NCI-H1930 (cell line): ENCODE measurements around the gene ADO.

ENCODE experiments used
- DNase-seq, 2 experiments: peaks; one replicate each; lab custom pipeline; 2025; lab: John Stamatoyannopoulos, UW

Gene ADO

DNA sequence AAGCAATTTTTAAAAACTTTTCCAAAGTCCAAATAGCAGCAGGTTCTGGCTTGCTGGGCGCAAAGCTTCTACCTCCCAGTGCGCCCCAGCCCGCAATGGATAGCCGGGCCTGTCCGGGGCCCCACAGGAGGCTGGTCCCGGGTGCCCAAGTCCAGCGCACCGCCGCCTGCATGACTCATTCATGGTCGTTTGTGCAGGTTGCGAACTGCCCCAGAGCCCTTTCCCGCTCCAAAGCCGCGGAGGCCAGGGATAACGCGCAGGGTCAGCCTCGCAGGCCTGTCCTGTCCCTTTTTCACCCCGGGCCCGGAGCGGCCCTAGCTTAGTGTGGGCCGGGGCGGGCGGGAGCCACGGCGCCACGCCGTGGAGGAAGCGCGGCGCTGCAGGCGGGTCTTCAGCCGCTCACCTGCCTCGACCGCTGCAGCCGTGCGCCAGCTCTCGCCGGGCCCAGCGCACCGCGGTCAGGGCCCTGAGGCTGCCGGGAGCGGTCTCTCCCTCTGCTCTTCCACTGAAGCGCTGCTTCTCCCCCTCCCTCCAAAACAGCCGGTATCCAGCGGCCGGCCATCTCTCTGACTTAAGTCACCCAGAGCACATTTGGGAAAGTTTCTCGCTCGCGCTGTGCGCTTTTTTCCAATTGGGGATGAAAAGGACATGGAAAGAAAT, 13.4 kb downstream of the ADO start:
- DNase-seq = peak in 1 of 2 experiments; percentile 37

DNA sequence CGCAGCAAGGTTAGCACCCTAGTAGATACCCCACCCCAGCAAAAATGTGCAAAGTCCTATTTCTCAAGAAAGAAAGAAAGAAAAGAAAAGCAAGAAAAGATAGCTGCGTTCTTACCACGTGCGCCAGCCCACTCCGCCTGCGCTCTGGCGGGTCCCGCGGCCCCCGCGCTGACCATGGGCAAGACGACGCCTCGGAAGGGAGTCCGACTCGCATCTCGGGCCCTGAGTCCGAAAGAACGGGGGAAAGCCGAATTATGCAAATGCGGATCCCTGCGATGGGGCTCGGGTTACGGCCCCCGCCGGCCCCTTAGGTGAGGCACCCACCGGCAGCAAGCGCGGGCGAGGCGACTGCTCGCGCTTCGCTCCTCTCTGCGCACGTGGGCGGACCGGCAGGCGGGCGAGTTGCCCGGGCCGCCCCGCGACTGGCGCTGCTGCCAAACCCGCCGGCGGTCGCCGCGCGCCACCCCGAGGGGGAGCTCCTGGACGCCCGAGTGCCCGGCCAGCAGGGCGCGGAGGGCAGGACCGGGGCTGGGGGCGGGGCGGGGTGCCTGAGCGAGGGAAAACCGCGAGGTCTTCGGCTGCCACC, 14.0 kb downstream of the ADO start:
- DNase-seq = no peak

DNA sequence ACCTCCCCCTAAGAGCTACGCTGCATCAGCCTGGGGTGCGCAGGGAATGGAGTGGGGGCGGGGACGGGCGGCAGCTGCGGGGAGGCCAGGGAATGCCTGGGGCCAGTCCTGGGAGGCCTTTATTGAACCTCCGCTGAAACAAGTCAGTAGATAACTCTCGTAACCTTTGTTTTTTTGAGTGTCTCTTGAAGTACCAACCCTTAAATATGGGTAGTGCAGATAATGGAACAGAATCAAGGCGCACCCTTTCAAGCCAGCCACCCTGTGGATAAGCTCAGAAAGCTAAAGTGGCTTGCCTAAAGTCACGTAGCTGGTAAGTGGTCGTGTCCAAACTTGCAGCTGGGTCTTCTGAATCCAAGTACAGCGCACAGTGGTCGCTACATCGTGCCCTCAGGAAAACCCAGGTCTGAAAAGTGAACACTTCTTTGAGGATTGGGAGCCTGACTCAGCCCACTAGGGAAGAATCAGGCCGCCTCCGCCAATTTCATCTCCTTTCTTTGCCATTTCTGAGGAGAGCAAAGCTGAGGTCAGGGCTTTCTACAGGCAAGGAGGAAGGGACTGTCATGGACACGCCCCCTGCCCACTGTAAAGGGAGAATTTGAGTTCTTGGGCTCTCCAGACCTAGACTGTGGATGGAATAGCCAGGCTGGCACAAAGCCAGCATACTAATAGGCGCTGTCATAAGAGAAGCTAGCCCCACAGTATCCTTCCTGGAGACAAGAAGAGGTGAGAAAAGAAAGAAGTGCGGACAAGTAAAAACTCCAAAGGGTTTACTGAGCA, 14.8 kb downstream of the ADO start:
- DNase-seq = no peak

DNA sequence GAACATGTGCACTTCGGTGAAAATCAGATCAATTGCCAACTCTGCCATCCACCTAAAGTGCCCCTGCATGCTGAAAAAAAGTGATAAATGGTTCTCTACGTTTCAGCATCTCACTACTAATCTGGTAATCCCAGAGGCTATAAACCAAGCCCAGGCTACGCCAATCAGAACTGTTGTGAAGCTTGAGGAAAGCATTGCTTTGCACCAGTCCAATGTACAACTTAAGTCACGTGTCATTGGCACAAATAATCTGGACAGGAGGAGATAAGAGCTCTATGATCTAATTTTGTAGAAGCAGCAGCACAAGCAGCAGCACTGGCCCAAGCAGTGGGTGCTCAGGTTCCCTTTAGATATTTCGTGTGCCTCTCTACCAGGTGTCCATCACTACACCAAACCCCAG, 16.1 kb downstream of the ADO start:
- no peak for DNase-seq

GRCh38 chr10:62826273-62826672, 21.8 kb downstream of the ADO start:
- DNase-seq = no peak

DNA sequence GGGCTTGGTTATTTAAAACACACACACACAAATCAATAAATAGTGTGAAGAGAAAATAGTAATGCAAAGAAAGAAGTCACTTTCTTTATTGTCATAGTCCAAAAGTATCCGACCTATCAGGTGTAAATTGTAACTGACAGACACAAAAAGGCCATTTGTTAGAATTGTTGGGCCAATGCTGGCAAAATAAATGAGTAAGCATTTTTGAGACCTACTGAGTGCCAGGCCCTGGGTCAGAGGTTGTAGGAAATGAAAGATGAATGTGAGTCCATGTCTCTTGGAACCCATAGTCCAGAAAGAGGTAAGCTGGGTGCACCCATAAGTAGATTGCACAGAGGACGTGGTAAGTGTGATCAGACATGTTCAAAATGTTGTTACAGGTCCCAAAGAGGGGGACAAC, 25.1 kb downstream of the ADO start:
- no peak for DNase-seq

- DNase-seq = no peak
Observed at GRCh38 chr10:62830679-62831078, 26.2 kb downstream of the ADO start.

- DNase-seq = no peak
Observed at GRCh38 chr10:62831346-62831745, 26.8 kb downstream of the ADO start.

GRCh38 chr10:62839590-62839989, 35.1 kb downstream of the ADO start:
- no peak for DNase-seq

- no peak for DNase-seq
Observed at GRCh38 chr10:62842983-62843382, 38.5 kb downstream of the ADO start.

- no peak for DNase-seq
Observed at GRCh38 chr10:62843600-62843999, 39.1 kb downstream of the ADO start.

- DNase-seq = no peak
Observed at GRCh38 chr10:62844280-62845011, 39.9 kb downstream of the ADO start.

DNA sequence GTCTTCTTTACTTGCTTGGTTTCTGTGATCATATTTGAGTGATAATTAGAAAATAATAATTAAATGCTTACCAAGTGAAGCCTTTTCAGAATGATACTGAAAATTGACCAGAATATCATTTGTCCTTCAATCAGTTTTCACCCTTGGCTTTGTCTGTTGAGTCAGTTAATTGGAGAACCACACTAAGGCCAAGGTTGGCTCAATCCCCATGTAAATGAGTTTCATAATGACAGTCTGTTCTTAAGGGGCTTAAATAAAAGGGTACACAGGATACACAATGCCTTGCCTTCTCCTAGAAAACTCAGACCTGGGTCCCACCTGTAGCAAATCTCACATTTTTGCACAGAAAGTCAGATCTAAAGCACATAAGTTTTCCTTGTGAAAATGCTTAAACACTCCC, 42.9 kb downstream of the ADO start:
- no peak for DNase-seq

DNA sequence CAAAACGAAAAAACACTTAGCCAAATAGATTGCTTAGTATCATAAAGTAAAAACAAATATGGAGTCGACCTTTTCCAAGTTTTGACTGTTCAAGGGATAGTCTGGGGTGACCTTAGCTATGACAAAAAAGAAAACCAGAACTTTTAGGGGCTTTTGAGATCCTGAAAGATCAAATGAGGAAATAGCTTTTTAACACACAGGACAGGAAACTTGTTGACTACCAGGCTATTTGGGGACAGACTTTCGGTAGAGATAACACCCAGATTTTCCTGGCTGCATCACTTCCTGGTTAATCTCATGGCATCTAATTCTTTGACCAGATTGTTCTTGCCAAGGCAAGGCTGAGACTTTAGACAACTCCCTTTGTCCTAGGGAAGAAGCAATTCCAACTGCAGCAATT, 46.1 kb downstream of the ADO start:
- no peak for DNase-seq

- DNase-seq = no peak
Observed at GRCh38 chr10:62851442-62851841, 46.9 kb downstream of the ADO start.

DNA sequence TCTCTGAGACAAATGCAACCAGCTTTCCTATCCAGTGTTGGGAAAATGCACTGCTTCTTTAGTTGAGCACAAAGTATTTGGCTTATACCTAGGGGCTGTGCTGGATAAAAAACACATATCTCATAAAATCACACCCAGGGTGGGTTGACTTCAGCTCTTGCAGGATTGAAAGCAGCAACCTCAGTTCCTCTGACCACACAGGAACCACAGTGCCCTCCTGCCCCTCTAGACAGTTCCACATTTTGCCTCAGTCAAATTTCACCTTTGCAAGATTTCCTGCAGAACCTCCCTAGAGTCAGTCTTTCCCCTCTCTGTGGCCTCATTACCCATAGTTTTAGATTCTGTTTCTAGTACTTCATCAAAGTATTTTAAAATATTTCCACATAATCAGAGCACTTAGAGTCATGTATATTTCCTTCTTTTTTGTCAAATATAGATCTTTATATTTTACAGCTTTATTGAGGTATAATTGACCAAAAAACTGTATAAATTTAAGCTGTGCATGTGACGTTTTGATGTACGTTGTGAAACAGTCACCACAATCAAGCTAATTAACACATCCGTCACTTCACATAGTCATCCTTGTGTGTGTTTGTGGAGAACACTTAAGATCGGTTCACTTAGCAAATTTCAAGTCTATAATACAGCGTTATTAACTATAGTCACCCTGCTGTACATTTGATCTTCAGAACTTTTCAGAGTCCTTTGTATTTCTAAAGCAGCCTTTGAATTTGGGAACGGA, 48.6 kb downstream of the ADO start:
- DNase-seq = no peak

GRCh38 chr10:62853710-62854109, 49.2 kb downstream of the ADO start:
- no peak for DNase-seq

- no peak for DNase-seq
Observed at GRCh38 chr10:62856021-62856420, 51.5 kb downstream of the ADO start.
